Measurements from ENCODE around the gene RBM28. TPM values are rescaled to one million over a fixed set of nuclear protein-coding genes. Genes with fewer than 3 reads are reported as not detected.

The RBM28 gene
- polyA plus RNA-seq, 2 of the 4 experiments (the other 2 are of a cell fraction): 77.3 to 79.5 TPM

- no peak overlapping the region for H3K4me3 ChIP-seq
- DNase-seq (ENCODE audit: low read depth in 1 of 2, low spot score in 1 of 2): no peak
- peaks cover 11% of the 10 kb centered on the region for H3K4me1 ChIP-seq
- H3K9me3 ChIP-seq: no peaks in the 10 kb centered on the region
- POLR2A ChIA-PET: no interaction called here
- 83% methylated on average over 6 of the region's 6 CpGs for WGBS (ENCODE audit: missing lambda C conversion rate)
- no peak for TF ChIP-seq RARB (CRISPR knock-in tag; IDR thresholded peaks at IDR 0.05)
- TF ChIP-seq ZC3H11A (IDR thresholded peaks at IDR 0.05): no peak
- TF ChIP-seq SMC3 (IDR thresholded peaks at IDR 0.05): no peak
- no peak for TF ChIP-seq EHMT2 (IDR thresholded peaks at IDR 0.05; ENCODE audit: low read depth)
- TF ChIP-seq ZSCAN20 (CRISPR knock-in tag; IDR thresholded peaks at IDR 0.05): no peak
- TF ChIP-seq PHF8 (IDR thresholded peaks at IDR 0.05; ENCODE audit: borderline replicate concordance, low read depth): no peak
- TF ChIP-seq CBX8 (IDR thresholded peaks at IDR 0.05): no peak
- TF ChIP-seq RNF2 (IDR thresholded peaks at IDR 0.05; ENCODE audit: borderline replicate concordance, low read depth): no peak
- no peak overlapping the region for H3K4me2 ChIP-seq
- CTCF ChIA-PET: no interaction called here
- no peak overlapping the region for H3K27ac ChIP-seq
- no peak for FAIRE-seq
- no peak for ATAC-seq
Measured at GRCh38 chr7:128265156-128265905, 78.4 kb downstream of the RBM28 start.

DNA sequence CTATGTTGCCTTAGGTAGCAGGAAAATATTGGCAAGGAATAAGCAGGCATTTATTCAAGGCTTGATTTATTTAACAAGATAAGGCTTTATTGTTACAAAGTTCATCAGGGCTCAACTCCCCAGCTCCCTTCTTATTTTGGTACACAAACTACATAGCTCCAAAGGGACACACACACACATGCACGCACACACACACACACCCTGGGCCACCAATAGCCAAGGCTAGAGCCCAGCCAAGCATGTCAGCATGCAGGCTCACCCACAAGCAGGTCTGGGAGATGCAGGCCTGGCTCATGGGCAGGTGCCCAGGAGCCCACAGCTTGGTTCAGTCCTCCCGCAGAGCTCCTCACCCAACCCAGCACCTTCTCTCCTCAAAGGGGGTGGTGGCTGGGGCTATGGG, 79.2 kb downstream of the RBM28 start:
- CTCF ChIA-PET: no interaction called here
- FAIRE-seq (no peak), DNase-seq (ENCODE audit: low read depth in 1 of 2, low spot score in 1 of 2) (no peak), ATAC-seq (no peak)
- no peak overlapping the region for H3K4me2 ChIP-seq
- 67% methylated on average over 1 of the region's 2 CpGs for WGBS (ENCODE audit: missing lambda C conversion rate)
- POLR2A ChIA-PET: no interaction called here
- TF ChIP-seq NPAS2 (CRISPR knock-in tag; IDR thresholded peaks at IDR 0.05; ENCODE audit: borderline replicate concordance) (no peak), RARB (CRISPR knock-in tag; IDR thresholded peaks at IDR 0.05) (no peak), FOXS1 (CRISPR knock-in tag; IDR thresholded peaks at IDR 0.05) (no peak), JUN (IDR thresholded peaks at IDR 0.05) (no peak), ESRRA (IDR thresholded peaks at IDR 0.05; ENCODE audit: borderline replicate concordance, low read length) (no peak), HEYL (CRISPR knock-in tag; IDR thresholded peaks at IDR 0.05) (no peak), CEBPB (IDR thresholded peaks at IDR 0.05) (no peak), MAZ (IDR thresholded peaks at IDR 0.05; ENCODE audit: borderline replicate concordance, low read depth, low read length) (no peak)
- TF ChIP-seq, protein P1, sequence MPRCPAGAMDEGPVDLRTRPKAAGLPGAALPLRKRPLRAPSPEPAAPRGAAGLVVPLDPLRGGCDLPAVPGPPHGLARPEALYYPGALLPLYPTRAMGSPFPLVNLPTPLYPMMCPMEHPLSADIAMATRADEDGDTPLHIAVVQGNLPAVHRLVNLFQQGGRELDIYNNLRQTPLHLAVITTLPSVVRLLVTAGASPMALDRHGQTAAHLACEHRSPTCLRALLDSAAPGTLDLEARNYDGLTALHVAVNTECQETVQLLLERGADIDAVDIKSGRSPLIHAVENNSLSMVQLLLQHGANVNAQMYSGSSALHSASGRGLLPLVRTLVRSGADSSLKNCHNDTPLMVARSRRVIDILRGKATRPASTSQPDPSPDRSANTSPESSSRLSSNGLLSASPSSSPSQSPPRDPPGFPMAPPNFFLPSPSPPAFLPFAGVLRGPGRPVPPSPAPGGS (IDR thresholded peaks at IDR 0.05): no peak
- H3K4me1 ChIP-seq: peaks cover 11% of the 10 kb centered on the region
- no peaks in the 10 kb centered on the region for H3K9me3 ChIP-seq
- no peak overlapping the region for H3K27ac ChIP-seq
- H3K4me3 ChIP-seq: no peak overlapping the region

GRCh38 chr7:128263420-128263819, 80.3 kb downstream of the RBM28 start:
- no peak for TF ChIP-seq RFX5 (IDR thresholded peaks at IDR 0.05)
- TF ChIP-seq MYC (IDR thresholded peaks at IDR 0.05; ENCODE audit: borderline replicate concordance, low read length): no peak
- TF ChIP-seq HOXB5 (CRISPR knock-in tag; IDR thresholded peaks at IDR 0.05): no peak
- TF ChIP-seq FOSL2 (IDR thresholded peaks at IDR 0.05): no peak
- no peak for TF ChIP-seq FOSL2 (CRISPR knock-in tag; IDR thresholded peaks at IDR 0.05)
- no peak for TF ChIP-seq NPAS2 (CRISPR knock-in tag; IDR thresholded peaks at IDR 0.05; ENCODE audit: borderline replicate concordance)
- no peak for TF ChIP-seq MAFK (IDR thresholded peaks at IDR 0.05; ENCODE audit: partially characterized antibody)
- TF ChIP-seq, protein P2, sequence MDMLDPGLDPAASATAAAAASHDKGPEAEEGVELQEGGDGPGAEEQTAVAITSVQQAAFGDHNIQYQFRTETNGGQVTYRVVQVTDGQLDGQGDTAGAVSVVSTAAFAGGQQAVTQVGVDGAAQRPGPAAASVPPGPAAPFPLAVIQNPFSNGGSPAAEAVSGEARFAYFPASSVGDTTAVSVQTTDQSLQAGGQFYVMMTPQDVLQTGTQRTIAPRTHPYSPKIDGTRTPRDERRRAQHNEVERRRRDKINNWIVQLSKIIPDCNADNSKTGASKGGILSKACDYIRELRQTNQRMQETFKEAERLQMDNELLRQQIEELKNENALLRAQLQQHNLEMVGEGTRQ (IDR thresholded peaks at IDR 0.05): no peak
- no peak for TF ChIP-seq CBX8 (IDR thresholded peaks at IDR 0.05)
- no peak for TF ChIP-seq GATA3 (IDR thresholded peaks at IDR 0.05; ENCODE audit: borderline replicate concordance)
- TF ChIP-seq RNF2 (IDR thresholded peaks at IDR 0.05; ENCODE audit: borderline replicate concordance, low read depth): no peak
- no peak for TF ChIP-seq TFCP2L1 (CRISPR knock-in tag; IDR thresholded peaks at IDR 0.05)
- TF ChIP-seq, protein P3, sequence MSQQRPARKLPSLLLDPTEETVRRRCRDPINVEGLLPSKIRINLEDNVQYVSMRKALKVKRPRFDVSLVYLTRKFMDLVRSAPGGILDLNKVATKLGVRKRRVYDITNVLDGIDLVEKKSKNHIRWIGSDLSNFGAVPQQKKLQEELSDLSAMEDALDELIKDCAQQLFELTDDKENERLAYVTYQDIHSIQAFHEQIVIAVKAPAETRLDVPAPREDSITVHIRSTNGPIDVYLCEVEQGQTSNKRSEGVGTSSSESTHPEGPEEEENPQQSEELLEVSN (IDR thresholded peaks at IDR 0.05; ENCODE audit: borderline replicate concordance, low read depth): no peak
- ChIA-PET CTCF (interaction anchor here (0.6 kb wide), 1 partner anchor 1402 kb away, joined by 3 read pairs; no protein-coding TSS in a partner anchor), POLR2A (no interaction called here)
- Histone ChIP-seq H3K4me3 (no peak overlapping the region), H3K9me3 (no peaks in the 10 kb centered on the region), H3K27ac (no peak overlapping the region), H3K4me2 (no peak overlapping the region), H3K4me1 (peaks cover 15% of the 10 kb centered on the region)
- 46% methylated on average over 3 of the region's 3 CpGs for WGBS (ENCODE audit: missing lambda C conversion rate)
- FAIRE-seq (no peak), DNase-seq (ENCODE audit: low read depth in 1 of 2, low spot score in 1 of 2) (peak in 1 of 2 experiments; percentile 10), ATAC-seq (peak in 1 of 2 experiments; percentile 33; a peak in 1 of 6 replicates)

Data from A549 (cell line).